GM23248 (cell line): ENCODE measurements around the gene DUSP9.

Experiments used
- EZH2 ChIP-seq: fragments of 200-600 bp; sonication (generic); IDR thresholded peaks from 2 replicates; pipeline ENCODE4 v1.6.1; 2018; ENCODE audit warnings: antibody characterized with exemption, mild to moderate bottlenecking; ENCODE audit not compliant: insufficient read depth, poor library complexity, severe bottlenecking
- EZH2phosphoT487 ChIP-seq: fragments of 200-600 bp; sonication (generic); IDR thresholded peaks from 2 replicates; pipeline ENCODE4 v1.6.1; 2018; ENCODE audit warnings: antibody characterized with exemption, moderate library complexity, mild to moderate bottlenecking, low read depth; ENCODE audit not compliant: insufficient read depth

DNA sequence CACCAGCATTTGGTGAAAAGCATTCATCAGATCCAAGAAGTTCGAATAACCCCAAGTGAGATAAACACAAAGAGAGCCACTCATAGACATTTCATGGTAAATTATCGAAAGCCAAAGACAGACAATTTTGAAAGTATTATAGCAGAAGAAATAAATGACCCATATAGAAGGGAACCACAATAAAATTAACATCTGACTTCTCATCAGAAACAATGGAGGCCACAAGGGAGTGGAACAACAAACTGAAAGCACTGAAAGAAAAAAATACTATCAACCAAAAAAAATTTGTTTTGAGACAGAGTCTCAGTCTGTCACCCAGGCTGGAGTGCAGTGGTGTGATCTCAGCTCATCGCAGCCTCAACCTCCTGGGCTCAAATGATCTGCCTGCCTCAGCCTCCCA lies 12.3 kb downstream of the DUSP9 start:
- TF ChIP-seq EZH2, result no peak
- no peak for TF ChIP-seq EZH2phosphoT487
